ENCODE data around the gene MEIOSIN.

DNA sequence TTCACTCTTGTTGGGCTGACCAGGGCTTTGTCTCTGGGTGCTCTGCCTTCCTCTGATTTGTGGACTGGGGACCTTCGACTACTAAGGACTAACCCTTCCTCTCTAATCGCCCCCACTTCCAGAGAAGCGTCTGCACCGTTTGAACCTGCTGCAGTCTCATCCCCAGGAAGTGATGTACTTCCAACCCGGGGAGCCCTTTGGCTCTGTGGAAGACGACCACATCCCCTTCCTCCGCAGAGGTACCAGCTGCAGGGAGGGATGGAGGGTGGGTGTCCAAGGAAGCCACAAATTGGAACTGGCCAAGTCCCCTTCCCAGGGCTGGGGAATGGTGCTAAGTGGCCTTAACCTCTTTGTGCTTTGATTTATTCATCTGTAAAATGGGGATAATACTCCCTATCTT lies 31.6 kb upstream of the MEIOSIN start:
- no peak for TF ChIP-seq ZNF274 (IDR thresholded peaks at IDR 0.05; ENCODE audit: low read depth, low read length)
- TF ChIP-seq YY1 (IDR thresholded peaks at IDR 0.05; ENCODE audit: insufficient read depth, insufficient read length) = no peak
- TF ChIP-seq SUZ12 (IDR thresholded peaks at IDR 0.05; ENCODE audit: extremely low read depth, insufficient read depth, insufficient read length) = no peak
